Activated CD8-positive, alpha-beta memory T cell treated with anti-CD3 and anti-CD28 coated beads for 24 hours (primary cell): Measurements from ENCODE around the gene DNAJB14.
A peak's percentile ranks its signal among the peaks of the same experiment; 100 is the strongest.
"Not testable (repeated sequence)": the region's sequence is repeated elsewhere in the genome, so short reads cannot be mapped to it uniquely, and the experiment has no call there.

ENCODE experiments used
- DNase-seq: peaks from one replicate; pipeline ENCODE4 v3.0.0-alpha.2; 2020

DNAJB14 gene

DNA sequence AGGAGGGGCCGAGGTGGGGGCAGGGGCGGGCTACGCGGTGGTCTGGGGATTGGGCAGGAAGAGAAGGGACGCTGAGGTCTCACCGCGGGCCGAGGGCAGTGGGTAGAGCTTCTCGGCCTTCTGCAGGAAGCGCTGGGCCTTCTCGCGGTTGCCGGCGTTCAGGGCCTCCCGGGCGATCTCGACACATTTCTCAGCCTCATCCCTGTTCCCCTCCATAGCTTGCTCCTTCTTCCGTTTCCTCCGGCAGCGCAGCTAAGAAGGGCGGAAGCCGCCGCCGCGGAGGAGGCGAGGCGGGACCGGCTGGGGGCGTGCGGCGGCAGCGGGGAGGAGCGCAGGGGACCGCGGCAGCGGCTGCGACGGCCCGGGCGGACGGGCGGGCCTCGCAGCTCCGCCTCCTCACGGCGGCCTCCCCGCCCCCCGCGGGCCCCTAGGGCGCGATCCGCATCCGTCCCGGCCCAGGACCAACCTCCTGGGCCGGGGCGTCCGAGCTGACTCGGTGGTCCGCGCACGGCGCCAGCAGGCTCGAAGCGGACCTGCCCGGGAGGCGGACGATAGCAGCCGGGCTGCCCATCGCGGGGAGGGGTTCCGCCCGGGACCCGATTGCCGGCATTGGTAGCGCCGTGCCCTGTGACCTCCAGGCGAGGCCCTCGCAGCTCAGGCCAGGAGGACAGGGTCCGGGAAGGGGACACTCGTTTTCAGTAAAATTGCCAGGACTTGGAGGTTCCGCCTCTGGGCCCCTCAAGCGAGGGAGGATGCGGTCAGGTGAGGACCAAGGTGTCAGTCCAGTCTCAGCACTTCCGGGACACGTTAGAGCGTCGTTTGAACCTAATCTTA is at the start of gene DNAJB14:
DNAJB14 (minus strand) TSS at position 263 of the 834 bp plus-strand sequence; CDS start at position 216, 47 bp downstream.
- DNase-seq: peak; percentile 89

DNA sequence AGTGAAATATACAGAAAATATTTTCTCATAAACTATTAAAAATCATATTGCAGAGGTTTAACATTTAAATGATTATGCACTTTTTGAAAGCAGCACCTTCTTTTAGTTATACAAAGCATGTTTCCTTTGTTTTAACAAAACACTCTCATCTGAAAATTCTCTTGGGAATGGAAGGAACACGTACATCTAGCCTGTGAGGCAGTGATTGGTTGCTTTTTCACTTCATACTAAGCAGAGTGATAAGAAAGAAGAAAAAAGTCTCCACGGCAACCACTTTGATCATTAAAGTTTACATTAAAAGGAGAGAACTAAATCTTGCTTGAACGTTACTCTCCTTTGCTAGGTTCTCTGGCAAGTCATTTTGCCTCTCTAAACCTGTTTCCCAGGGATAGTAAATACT is 45.3 kb upstream of the DNAJB14 start:
- DNase-seq: no peak

DNA sequence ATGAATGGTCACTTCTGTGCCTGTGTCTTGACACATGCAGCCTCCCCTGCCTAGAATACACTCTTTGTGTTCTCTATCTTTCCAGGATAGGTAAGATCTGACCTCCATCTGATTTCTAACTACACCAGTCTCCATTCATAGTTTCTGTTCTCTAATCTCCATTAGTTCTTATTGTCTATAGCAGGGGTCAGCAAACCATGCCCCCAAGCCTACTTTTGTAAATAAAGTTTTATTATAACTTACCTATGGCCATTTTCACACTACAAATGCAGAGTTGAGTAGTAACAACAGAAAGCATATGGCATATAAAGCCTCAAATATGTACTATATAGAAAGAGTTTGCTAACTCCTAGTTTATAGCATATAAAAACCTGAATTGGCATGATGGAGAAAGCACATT is 41.3 kb upstream of the DNAJB14 start:
- DNase-seq: no peak

DNA sequence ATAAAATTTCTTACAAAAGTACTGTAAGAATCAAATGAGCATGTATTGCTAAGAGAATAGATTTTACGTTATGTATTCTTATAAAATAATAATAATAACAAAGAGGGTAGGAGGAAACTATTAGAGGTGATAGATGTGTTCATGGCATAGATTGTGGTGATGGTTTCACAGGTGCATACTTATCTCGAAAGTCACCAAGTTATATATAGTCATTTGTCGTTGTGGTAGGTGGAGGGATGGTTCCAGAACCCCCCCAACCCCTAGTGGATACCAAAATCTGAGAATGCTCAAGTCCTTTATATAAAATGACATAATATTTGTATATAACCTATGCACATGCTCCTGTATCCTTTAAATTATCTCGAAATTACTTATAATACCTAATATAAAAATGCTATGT is 40.4 kb upstream of the DNAJB14 start:
- no peak for DNase-seq

DNA sequence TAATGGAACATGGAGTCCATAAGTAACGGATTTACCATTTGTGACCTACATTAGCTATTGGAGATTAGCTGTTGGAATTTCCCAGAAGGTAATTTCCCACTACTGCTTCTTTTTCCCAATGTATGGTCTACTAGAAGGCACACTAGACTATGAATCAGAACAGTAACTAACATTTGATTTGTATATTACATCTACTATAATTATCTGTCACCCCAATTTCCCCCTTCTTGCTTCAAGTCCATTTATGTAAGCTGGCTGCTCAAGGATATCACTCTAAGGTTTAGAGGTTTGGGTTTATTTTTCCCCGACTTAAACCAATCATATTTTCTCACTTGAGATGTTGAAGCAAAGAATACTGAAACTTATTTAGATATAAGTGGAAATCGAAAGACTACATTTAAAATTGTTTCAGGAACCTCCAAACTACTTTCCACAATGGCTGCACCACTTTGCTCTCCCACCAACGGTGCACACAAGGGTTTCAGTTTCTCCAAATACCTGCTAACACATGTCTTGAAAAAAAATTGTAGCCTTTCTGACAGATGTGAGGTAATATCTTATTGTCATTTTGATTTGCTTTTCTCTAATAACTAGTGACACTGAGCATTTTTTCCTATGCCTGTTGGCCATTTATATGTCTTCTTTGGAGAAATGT is 37.0 kb upstream of the DNAJB14 start:
- DNase-seq: no peak

DNA sequence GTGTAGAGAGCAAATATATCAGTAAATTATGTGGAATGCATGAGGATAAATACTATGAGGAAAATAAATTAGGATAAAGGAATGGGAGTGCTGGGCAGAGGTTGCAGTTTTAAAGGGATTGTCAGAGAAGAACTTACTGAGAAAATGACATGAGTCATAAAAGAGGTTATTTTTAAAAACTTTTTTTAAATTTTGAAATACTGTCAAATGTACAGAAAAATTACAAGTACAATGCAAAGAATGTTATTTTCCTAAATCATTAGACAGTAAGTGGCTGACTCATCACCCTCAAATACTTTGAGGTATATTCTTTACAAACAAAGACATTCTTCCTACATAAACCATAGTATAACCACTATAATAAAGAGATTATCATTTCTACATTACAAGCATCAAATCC is 33.5 kb upstream of the DNAJB14 start:
- no peak for DNase-seq

DNA sequence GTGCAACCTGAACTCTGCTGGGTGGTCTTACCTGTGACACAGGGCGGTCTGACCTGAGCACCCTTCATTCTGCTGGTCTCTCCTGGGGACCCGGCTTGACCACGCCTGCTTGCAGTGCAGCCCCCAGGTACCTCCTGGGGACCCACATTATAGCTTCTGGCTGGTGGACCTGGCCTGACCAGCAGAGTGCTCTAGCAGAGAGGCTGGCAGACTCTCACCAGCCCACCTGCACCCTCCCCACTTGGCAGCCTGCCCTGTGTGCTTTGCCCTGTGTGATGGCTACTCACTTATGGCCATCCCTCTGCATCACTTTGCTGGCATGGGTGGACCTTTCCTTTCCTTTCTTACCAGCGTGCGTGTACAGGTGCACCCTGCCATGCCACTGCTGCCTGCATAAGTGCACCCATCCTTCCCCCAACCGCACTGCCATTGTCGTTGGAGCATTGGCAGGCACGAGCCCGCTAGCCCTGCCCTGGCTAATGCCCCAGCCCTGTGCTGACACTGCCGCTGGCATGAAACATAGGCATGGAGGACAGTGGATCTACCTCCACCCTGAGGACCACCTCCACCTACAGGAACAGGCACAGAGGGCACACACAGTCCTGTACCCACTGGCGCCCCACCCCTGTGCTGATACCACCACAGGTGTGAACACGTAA is 25.2 kb upstream of the DNAJB14 start:
- no peak for DNase-seq

DNA sequence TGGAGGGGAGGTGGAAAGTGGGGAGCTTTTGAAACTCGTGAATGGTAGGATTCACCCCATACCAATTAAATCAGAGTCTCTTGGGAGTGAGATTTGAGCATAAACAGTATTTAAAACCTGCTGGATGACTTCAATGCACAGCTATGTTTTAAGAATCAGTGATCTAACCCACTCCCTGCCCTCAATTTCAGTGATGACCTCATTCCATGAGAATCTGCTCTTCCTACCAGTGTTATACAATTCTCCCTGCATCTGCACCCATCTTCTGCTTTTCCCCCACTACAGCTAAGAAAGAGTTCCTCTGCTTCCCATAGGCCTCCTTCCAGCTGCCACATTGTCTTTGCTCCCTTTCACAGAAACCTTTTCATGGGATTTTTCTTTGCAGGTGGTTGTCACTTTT is 21.9 kb upstream of the DNAJB14 start:
- DNase-seq: no peak

DNA sequence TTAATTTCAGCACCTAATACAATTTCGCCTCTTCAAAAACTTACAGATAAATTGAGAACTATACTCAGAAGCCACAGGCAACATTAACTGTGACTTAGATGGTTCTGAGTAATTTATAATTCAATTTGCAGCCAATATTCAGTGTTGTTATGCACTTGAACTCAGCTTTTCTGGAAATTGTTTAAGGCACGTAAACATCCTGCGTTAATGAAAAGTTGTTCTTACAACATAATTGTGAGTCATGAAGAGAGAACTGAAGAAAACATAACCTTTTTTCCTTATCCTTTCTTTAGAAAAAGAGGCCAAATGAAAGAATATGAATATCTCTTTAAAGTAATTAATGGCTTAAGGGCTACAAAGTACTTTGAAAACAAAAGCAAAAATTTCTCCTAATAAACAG is 20.3 kb upstream of the DNAJB14 start:
- DNase-seq: no peak

DNA sequence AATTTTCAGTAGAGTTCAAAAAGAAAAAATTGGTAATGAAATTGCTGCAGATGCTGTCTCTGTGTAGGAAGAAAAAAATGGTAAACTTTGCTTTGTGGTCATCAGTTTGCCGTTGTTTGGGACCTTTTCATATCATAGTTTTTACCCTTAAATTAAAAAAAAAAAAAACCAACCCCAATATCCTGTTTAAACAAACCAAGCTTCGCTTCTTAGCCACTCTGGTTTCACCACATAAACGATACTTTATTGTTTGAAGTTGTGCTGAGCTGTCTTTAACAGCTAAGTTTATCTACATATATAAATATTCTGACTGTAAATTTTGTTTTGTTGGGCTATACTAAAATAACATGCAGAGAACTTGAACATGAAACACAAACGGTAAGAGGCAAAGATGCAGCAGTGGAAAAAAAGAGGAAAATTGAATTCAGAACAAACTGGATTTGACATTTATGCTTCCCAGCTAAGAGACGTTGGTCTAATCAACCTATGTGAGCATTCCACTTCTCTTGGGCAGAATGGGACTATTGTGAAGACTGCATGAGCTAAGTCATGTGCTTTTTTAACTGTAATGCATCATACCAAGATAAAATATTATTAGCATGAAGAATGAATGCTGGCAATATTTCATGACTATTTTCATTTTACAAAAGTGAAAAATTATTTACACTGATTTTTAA is 19.4 kb upstream of the DNAJB14 start:
- no peak for DNase-seq

DNA sequence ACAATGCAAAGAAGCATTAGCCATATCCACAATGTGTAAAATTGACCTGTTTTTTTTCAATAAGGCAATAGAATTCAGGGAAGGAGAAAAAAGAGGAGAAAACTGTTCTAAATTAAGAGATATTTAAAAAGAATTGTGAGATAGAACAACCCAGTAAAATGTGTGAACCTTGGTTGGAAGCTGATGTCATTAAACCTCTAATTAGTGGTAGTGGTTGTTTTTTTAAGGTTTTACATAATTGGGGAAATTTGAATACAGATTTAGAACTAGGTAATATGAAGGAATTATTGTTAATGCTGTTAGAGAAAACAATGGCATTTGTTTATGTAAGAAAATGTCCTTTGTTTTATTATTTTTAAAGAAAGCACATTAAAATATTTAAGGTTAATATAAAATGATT is 18.8 kb upstream of the DNAJB14 start:
- no peak for DNase-seq

DNA sequence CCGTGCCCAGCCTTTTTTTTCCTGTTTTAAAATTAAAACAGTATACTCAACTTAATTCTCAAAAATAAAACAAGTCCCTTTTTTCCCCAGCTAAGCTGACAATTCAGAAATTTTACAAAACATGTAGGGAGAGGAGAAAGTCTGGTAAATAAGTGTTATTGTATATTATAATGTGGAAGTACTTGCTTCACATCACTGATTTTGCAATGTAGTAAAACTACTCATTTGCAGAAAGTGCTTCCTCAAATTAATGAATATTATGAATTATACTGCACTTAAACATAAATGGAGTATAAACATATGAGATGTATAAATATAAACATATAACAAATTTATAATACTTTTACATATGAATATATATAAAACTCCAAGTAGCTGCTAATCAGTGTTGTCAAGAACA is 15.3 kb upstream of the DNAJB14 start:
- no peak for DNase-seq

DNA sequence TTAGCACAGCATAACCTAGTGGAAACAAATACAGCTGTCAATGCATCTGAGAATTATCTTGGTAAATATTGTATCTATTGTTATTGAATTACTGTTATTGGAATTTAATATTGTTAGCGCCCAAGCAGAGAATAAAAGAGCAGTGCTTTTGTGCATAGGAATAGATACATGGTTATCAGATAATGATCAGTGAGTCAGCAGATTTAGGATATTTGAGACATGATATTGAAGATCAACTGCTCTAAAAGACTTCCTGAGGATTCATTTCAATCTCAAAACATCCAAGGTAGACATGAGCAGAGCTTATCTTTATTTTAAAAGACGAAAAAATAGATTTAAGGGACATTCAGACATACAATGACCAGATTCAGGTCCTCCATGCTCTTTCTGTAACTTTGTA is 14.2 kb upstream of the DNAJB14 start:
- DNase-seq: no peak

DNA sequence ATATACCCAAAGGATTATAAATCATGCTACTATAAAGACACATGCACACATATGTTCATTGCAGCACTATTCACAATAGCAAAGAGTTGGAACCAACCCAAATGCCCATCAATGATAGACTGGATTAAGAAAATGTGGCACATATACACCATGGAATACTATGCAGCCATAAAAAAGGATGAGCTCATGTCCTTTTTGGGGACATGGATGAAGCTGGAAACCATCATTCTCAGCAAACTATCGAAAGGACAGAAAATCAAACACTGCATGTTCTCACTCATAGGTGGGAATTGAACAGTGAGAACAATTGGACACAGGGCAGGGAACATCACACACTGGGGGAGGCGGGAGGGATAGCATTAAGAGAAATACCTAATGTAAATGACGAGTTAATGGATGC is 11.8 kb upstream of the DNAJB14 start:
- not testable (repeated sequence) for DNase-seq

DNA sequence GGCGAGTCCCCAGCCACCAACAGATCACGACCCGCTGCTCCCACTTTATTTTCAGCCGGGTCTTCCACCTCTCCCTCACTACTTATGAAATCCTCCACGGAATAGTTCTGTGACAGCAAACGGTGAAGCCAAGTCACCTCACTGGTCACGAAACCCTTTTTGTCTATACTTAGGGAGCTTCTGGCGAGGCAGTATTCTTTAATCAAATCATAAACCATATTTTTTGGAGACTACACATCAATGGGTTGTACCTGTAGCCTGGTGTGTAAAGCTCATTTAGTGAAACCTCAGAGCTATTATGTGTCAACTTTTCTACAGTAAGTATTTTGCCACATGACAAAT is 4.5 kb upstream of the DNAJB14 start:
- no peak for DNase-seq

DNA sequence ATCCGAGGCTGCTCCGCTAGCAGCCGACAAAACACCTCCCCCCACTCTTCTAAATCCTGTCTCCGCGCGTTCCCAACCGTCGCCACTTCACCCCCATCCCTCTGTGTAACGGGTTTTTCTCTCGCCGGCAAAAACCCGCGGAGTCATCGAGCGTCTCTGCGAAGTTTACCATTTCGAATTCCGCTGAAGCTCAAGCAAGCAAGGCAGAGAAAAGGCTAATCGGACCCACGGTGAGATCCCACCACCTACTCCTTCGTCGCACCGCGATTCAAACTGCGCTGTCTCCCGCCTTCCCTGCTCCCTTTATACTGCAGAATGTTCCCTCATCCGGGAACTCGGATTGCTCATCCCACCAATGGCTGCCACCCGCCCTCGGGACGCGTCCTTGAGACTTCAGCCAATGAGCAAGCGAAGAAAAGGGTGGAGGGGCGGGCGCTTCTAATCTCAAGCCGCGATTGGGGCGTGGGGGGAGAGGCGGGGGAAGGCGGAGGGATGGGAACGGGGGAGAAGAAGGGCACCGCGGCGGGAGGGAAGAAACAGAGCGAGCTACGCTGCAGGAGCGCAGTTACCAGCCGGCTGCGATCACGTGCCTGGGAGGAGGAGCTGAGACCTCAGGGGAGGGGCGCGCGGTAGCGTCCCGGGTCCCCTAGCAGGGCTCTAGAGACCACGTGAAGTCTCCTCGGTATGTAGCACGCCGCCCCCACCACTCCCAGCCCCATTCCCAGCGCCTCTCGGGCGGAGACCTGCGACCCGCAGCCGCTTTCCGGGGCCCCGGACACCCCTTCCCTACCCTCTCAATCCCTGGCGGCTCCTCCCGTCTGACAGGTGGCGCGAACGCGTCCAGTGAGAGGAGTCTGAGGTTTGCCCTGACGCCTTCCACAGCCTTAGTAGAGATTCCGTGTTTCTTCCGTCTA is 3.8 kb upstream of the DNAJB14 start, which contains the start of gene H2AZ1:
H2AZ1 (minus strand) TSS at position 277 of the 914 bp plus-strand sequence; CDS start at position 172, 105 bp downstream.
- DNase-seq: peak; percentile 97

DNA sequence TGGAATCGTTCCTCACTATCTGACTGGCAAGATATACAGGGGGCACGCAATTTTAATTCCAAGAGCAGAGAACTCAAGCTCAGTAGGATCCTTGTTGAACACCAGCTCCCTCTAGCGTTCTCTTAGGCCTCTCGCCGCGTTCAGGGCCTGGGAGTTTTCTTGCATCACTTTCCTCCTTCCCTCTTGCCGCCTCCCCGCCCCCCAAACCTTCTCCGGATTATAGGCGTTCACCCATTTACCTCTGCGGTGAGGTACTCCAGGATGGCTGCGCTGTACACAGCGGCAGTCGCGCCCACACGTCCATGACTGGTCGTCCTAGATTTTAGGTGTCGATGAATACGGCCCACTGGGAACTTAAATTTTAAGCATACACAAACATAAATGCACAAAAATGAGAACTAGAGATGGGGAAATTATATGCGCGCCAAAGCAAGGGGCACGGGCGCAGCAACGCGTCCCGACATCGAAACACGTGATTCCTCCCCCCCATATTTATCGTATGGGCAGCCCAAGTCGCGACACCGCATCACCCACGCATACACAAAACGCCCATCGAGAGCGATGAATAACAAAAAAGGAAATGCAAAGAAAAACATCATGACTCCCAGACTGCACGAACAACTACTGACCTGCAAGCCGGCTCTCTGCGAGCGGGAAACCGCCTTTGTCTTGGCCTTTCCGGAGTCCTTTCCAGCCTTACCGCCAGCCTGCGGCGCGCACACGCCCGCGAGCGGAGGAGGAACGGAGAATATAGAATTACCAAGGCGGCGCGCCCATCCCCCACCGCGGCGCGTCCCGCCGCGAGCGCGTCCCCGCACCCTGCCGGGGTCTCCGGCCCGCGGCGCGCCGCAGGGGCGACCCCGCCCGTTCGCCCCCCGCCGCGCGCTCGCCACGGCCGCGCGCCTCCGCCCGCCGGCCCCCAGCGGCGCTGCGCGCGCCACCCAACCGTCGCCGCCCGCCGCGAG is 2.9 kb upstream of the DNAJB14 start:
- peak; percentile 92 for DNase-seq

DNA sequence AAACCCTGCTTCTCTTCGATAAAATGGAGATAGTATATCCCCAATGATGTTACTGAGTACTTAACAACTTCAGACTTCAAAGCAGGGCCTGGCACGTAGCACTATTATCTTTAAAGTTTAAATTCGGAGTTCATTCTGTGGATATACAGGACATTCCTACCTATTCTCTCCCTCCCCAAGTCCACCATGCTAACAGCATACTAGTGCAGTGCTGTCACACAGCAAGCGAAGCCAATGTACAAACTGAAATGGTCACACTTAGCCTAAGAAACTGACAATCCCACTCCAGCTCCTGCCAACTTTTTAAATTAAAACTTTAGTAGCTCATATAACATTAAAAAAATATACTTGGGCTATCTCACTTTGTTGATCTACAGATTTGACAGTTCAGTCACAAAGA is 1.2 kb upstream of the DNAJB14 start:
- no peak for DNase-seq

DNA sequence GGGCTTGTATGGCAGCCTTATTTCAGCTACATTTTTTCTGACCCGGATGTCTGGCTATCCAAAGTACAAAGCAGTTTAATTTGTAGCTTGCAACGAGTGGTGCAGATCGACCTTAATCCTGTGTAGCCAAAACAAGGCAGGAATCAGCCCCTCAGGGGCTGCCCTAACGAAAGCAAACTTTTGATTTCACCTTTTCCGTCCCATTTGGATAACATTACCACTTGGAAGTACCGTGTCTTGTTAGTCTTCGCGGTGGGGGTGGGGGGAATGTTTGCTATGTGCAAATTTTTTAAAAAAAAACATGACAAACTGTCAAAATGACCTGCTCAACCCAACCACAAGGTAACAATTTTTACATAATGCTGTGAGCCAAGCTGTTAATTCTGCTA is 766 bp upstream of the DNAJB14 start:
- DNase-seq: no peak

DNA sequence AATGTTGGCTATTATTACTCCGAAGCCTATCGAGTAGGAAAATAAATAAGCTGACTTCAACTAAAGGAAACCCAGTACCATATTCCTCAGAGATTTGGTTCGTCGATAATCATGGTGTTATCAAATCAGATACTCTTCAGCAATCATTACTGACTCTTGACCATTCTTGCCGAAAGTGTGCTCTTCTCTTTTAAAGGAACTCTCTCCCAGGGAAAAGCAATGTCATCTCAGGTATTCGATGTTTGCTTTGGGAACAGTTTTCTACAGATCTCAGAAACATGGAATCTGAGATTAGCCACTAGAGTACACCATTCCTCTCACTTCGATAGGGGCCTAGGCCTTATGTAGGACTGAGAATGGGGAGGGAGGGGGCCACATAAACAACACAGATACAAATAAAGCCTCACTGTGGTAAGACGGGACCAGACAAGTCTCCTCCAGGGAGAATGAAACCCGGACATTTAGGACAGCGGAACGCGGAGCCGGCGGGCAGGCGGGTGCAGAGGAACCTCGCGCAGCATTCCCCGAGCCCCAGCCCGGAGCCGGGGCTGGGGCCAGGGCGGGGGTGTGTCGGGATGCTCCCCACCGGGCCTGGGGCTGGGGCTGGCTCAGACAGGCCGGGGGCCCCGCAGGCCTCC is 581 bp downstream of the DNAJB14 start:
- DNase-seq: no peak
